Esophagus squamous epithelium (tissue), 5 donors: ENCODE measurements around the gene ATP2A3. TPM values are rescaled to one million over a fixed set of nuclear protein-coding genes. Genes with fewer than 3 reads are reported as not detected.

ENCODE experiments used
- DNase-seq: peaks from one replicate; lab custom pipeline; 2025; lab: John Stamatoyannopoulos, UW
- H3K27ac ChIP-seq, 4 donors: fragments of 200-600 bp; sonication (generic); one replicate each; pipeline ENCODE4 v1.5.1; 2016 to 2019; ENCODE audit warnings: mild to moderate bottlenecking in 1 of 4
- H3K27me3 ChIP-seq, 4 donors: fragments of 200-600 bp; sonication (generic); 1 replicate in 3 of 4; 2 replicates in 1 of 4; pipeline versions ENCODE4 v1.5.1 to v1.6.0; 2017 to 2021; ENCODE audit warnings: antibody characterized with exemption in 1 of 4
- H3K36me3 ChIP-seq, 3 donors: fragments of 200-600 bp; sonication (generic); one replicate each; pipeline ENCODE4 v1.5.1; 2016 to 2019
- H3K4me1 ChIP-seq, 3 donors: fragments of 200-600 bp; sonication (generic); one replicate each; pipeline ENCODE4 v1.5.1; 2017 to 2019
- H3K4me3 ChIP-seq, 4 donors: fragments of 200-600 bp; sonication (generic); 1 replicate in 3 of 4; 2 replicates in 1 of 4; pipeline ENCODE4 v1.5.1; 2016 to 2019; ENCODE audit warnings: mild to moderate bottlenecking in 2 of 4, moderate library complexity in 1 of 4
- H3K9me3 ChIP-seq, 3 donors: fragments of 200-600 bp; sonication (generic); one replicate each; pipeline ENCODE4 v1.5.1; 2016 to 2019
- CTCF ChIP-seq, 6 experiments: fragments of 450-650 bp in 4 of 6; fragments of 200-600 bp in 2 of 6; sonication (generic) in 2 of 6; IDR thresholded peaks; one replicate each; pipeline ENCODE4 v1.5.1; 2016 to 2019; ENCODE audit warnings: antibody characterized with exemption in 6 of 6, mild to moderate bottlenecking in 4 of 6, moderate library complexity in 4 of 6
- POLR2A ChIP-seq, 4 donors: fragments of 450-650 bp; IDR thresholded peaks; one replicate each; pipeline ENCODE4 v1.6.1; 2017; ENCODE audit warnings: antibody characterized with exemption in 4 of 4, mild to moderate bottlenecking in 4 of 4, moderate library complexity in 3 of 4
- WGBS, 2 donors: methylation state at CpG; one replicate each; pipeline ENCODE4 v1.1.5; 2018; 5-methylcytosine and 5-hydroxymethylcytosine counted together
- intact Hi-C: fragments of 100-400 bp; cut with DNase I; formaldehyde crosslinking; loops from one replicate; pipeline ENCODE4 v1.15.0; 2022
- total RNA-seq, 4 donors: library from RNA; depleted of rRNA; stranded (reverse); fragments of >200 nt; gene quantifications; one replicate each; pipeline ENCODE4 v1.1.0, GENCODE V29; 2016
- donor health status: DM: yes; HTN: yes; CAD: no.

The ATP2A3 gene
- total RNA-seq, 4 donors from 2014 or later: 2.7 to 9.9 (median 5.3) TPM

DNA sequence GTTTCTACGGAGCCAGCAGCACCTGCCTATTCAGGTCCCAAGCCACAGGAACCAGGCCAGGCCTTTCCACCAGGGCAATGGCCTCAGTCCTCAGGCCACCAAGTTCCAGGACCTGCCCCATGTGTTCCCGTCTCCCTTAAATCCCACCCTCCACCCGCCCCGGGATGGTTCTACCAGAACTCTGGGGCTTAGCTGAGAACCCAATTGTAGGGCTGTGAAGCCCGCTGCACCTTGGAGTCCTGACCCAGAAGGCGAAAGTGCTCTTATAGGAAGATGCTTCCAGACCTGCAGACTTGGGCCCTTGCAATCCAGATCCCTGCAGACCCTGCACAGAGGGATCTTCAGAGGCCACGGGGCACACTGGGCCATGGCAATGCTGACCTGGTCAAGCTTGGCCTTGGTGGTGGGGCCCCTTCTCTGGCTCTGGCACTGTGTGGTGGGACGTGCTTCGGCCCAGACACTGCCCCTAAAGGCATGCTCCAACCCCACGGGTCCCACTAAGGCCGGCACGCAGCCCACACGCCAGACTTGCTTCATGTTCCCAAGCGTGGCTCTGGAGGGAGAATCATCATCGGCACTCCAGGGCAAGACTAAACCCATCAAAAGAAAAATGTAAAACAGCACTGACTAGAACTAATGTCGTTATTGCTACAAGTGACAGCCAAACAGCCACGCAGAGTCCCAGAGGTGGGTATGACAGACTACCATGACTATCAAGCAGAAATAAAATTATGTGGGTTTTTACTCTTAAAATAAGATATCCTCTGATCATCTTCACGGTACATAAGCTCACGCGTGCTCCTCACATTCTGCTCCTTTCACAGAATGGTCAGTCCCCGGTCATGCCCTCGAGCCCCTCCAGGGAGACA, 41.3 kb upstream of the ATP2A3 start:
- intact Hi-C loops: loop anchor here (5.0 kb wide), 1 partner anchor 83 kb away; no protein-coding TSS in a partner anchor
- Histone ChIP-seq H3K36me3 (peaks cover 26 to 55% (median 45%) of the 10 kb centered on the region in 3 donors), H3K4me3 (no peak overlapping the region), H3K27ac (no peak overlapping the region), H3K4me1 (peaks cover 5 to 33% (median 7%) of the 10 kb centered on the region in 3 donors), H3K27me3 (peaks cover 0 to 8% (median 0%) of the 10 kb centered on the region in 4 donors), H3K9me3 (no peaks in the 10 kb centered on the region)
- TF ChIP-seq POLR2A (IDR thresholded peaks at IDR 0.05): no peak
- peak in 1 of 6 experiments; percentile 3 for TF ChIP-seq CTCF (IDR thresholded peaks at IDR 0.05)
- no peak for DNase-seq
- WGBS, 2 donors: 85 to 94% methylated on average over 8 to 14 of the region's 22 CpGs

DNA sequence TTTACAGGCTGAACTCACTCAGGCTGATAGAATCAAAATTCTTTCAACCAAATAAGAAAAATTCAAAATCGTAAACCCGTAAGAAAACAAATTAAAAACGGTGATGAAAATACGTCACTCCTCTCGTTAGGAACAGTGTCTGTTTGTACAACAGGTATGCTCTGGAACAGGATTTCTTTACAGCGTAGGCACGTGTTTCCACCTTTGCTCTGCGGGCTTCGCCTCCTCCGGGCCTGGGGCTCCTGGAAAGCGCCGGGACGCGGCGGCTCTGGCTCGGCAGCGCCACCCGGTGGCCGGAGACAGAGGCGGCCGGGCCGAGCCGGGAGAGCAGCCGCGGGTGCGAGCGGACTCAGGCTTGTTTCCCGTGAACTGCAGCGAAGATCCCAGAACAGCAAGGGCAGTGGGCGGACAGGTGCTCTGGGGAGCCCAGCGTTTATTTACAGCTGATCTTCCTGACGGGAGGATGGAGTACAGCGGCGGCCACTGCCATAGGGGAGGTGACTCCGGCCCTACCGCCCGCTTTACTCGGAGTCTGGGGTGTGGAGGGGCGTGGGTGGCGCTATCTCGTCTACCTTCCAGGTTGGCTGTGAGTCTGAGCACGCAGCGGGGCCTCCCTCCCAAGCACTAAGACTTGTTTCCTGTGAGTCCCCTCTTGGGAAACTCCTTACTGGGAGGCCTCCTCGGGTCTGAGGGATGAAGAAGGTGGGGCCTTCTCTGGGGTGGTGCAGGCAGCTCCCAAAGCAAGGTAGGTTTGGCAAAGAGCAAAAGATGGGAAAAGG, 40.5 kb upstream of the ATP2A3 start:
- no peaks in the 10 kb centered on the region for H3K9me3 ChIP-seq
- WGBS, 2 donors: 39% methylated on average over 11 to 19 of the region's 44 CpGs
- peaks cover 5 to 33% (median 7%) of the 10 kb centered on the region in 3 donors for H3K4me1 ChIP-seq
- no peak for DNase-seq
- peaks cover 0 to 17% (median 0%) of the 10 kb centered on the region in 4 donors for H3K27me3 ChIP-seq
- H3K27ac ChIP-seq: no peak overlapping the region
- intact Hi-C loops: loop anchor here (5.0 kb wide), 1 partner anchor 82 kb away; no protein-coding TSS in a partner anchor
- TF ChIP-seq POLR2A (IDR thresholded peaks at IDR 0.05) (no peak), CTCF (IDR thresholded peaks at IDR 0.05) (peak; percentile 95 to 97 (median 96))
- peaks cover 26 to 47% (median 42%) of the 10 kb centered on the region in 3 donors for H3K36me3 ChIP-seq
- no peak overlapping the region for H3K4me3 ChIP-seq

- WGBS, 2 donors: 76 to 91% methylated on average over 19 to 25 of the region's 46 CpGs
- DNase-seq: no peak
Observed at GRCh38 chr17:4003501-4004421, 39.5 kb upstream of the ATP2A3 start.

DNA sequence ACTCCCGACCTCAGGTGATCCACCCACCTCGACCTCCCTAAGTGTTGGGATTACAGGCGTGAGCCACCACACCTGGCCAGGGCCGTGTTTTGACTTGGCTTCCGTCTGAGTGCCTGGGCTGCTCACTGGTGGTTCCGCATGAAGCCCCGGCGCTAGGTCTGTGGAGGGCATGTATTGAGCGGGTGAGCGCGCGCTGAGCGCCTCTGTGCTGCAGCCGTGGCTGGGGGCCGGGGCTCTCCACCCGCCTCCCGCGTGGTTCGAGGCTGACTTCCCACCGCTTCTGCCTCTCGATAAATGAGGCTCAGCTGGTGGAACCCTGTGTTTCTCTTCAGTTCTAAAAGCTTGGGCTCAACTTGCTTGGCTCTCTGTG, 38.9 kb upstream of the ATP2A3 start:
- peaks cover 0 to 19% (median 0%) of the 10 kb centered on the region in 4 donors for H3K27me3 ChIP-seq
- no peak overlapping the region for H3K4me3 ChIP-seq
- no peak overlapping the region for H3K27ac ChIP-seq
- no peaks in the 10 kb centered on the region for H3K9me3 ChIP-seq
- no peak for TF ChIP-seq CTCF (IDR thresholded peaks at IDR 0.05)
- TF ChIP-seq POLR2A (IDR thresholded peaks at IDR 0.05): no peak
- DNase-seq: no peak
- 87 to 97% methylated on average over 12 to 13 of the region's 21 CpGs for WGBS, 2 donors
- H3K36me3 ChIP-seq: peaks cover 19 to 31% (median 27%) of the 10 kb centered on the region in 3 donors
- intact Hi-C loops: no loop called here
- H3K4me1 ChIP-seq: peaks cover 5 to 21% (median 5%) of the 10 kb centered on the region in 3 donors

More at GRCh38 chr17:4003501-4004421, 39.5 kb upstream of the ATP2A3 start:
- Histone ChIP-seq H3K36me3 (peaks cover 22 to 37% (median 32%) of the 10 kb centered on the region in 3 donors), H3K27ac (no peak overlapping the region), H3K9me3 (no peaks in the 10 kb centered on the region), H3K4me1 (peaks cover 5 to 23% (median 6%) of the 10 kb centered on the region in 3 donors), H3K27me3 (peaks cover 0 to 19% (median 0%) of the 10 kb centered on the region in 4 donors), H3K4me3 (no peak overlapping the region)
- TF ChIP-seq CTCF (IDR thresholded peaks at IDR 0.05) (no peak), POLR2A (IDR thresholded peaks at IDR 0.05) (no peak)
- intact Hi-C loops: no loop called here
